ENCODE measurements around the gene PPP4R3A.
"Not testable (repeated sequence)": the region's sequence is repeated elsewhere in the genome, so short reads cannot be mapped to it uniquely, and the experiment has no call there.

PPP4R3A gene

GRCh38 chr14:91510171-91511042, at the start of gene PPP4R3A:
Gene PPP4R3A (minus strand): TSS chr14:91510310. CDS start chr14:91509647, 663 bp downstream.
- peak; percentile 94 for DNase-seq

GRCh38 chr14:91555531-91555930, 45.4 kb upstream of the PPP4R3A start:
- DNase-seq = no peak

- DNase-seq = no peak
Measured at GRCh38 chr14:91554535-91555332, 44.6 kb upstream of the PPP4R3A start.

GRCh38 chr14:91548108-91548507, 38.0 kb upstream of the PPP4R3A start:
- DNase-seq = no peak

GRCh38 chr14:91545946-91546716, 36.0 kb upstream of the PPP4R3A start:
- peak; percentile 100 for DNase-seq

DNA sequence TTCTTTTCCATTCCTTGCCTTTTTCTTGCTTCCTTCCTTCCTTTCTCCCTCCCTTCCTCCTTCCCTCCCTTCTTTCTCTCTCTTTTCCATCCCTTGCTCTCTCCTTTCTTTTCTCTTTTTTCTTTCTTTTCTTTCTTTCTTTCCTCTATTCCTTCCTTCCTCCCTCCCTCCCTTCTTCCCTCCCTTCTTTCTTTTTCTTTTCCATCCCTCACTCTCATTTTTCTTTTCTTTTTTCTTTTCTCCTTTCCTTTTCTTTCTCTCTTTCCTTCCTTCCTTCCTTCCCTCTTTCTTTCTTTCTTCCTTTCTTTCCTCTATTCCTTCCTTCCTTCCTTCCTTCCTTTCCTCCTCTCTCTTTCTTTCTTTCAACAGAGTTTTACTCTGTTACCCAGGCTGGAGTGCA, 35.1 kb upstream of the PPP4R3A start:
- no peak for DNase-seq

- no peak for DNase-seq
Measured at GRCh38 chr14:91536327-91536726, 26.2 kb upstream of the PPP4R3A start.

- DNase-seq = not testable (repeated sequence)
Measured at GRCh38 chr14:91534059-91534458, 23.9 kb upstream of the PPP4R3A start.

DNA sequence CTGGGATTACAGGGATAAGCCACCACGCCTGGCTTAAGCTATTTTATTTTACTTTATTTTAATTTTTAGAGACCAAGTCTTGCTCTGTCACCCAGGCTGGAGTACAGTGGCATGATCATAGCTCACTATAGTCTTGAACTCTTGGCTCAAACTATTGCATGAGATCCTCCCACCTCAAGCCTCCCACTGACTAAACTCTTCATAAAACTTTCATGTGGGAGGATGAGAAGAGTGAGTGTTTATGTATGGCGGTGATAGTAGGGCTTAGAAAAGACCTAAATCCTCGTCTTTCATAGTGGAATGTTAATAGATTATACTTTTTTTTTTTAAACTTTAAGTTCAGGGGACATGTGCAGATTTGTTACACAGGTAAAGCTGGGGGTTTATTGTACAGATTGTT, 23.5 kb upstream of the PPP4R3A start:
- no peak for DNase-seq

- DNase-seq = no peak
Measured at GRCh38 chr14:91523972-91524371, 13.9 kb upstream of the PPP4R3A start.

- DNase-seq = no peak
Measured at GRCh38 chr14:91521061-91521640, 11.0 kb upstream of the PPP4R3A start.

DNA sequence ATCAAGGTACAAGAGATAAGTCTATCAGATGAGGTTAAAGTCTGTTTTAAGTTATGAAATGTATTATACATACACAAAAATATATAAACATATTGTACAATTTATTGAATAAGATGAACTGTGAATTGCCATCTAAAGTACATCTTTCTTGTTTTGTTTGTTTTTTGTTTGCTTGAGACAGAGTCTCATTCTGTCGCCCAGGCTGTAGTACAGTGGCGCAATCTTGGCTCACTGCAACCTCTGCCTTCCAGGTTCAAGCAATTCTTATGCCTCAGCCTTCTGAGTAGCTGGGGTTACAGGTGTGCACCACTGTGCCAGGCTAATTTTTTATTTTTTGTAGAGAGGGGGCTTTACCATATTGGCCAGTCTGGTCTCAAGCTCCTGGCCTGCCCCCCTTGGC, 10.0 kb upstream of the PPP4R3A start:
- no peak for DNase-seq

DNA sequence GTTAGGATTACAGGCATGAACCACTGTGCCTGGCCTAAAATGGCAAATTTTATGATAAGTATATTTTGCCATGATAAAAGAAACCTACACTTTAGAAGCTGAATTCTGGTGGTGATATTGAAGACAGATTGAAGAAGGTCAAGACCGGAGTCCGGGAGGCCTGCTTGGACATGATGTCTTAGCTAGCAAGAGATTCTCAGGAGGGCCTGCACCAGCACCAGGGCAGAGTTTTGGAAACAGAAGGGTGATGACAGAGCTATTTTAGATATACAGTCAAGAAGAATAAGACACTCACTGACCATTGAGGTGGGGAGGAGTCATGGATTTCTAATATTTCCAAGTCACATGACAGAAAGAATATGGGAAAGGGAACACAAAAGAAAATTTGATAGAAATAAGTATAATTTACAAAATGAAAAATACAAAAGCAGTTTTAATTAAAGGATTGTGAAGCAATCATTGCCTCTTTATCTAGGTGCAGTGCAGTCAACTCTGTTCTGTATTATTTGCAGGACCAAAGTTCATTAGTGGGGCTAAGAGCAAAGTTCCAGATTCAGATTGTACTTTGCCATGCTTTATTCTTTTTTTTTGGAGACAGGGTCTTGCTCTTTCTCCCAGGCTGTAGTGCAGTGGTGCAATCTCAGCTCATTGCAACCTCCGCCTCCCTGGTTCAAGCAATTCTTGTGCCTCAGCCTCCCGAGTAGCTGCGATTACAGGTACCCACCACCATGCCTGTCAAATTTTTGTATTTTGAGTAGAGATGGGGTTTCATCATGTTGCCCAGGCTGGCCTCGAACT, 9.3 kb upstream of the PPP4R3A start:
- DNase-seq = no peak

DNA sequence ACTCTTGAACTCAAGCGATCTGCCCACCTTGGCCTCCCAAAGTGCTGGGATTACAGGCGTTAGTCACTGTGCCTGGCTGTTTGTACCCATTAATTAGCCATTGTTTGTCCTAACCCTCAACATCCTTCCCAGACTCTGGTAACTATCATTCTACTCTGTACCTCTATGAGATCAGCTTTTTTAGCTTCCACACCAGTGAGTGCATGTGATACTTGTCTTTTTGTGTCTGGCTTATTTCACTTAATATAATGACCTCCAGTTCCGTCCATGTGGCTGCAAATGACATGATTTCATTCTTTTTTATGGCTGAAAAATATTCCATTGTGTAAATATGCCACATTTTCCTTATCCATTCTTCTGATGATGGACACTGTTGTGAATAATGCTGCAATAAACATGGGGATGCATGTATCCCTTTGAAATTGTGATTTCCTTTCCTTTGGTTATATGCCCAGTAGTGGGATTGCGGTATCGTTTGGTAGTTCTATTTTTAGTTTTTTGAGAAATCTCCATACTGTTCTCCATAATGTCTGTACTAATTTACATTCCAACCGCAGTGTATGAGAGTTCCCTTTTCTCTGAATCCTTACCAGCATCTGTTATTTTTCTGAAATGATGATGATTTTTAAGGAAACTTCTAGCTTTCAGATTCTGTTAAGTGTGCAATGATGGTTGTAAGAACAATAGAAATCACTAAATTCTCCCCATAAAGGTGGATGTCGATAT, 6.7 kb upstream of the PPP4R3A start:
- DNase-seq = no peak

DNA sequence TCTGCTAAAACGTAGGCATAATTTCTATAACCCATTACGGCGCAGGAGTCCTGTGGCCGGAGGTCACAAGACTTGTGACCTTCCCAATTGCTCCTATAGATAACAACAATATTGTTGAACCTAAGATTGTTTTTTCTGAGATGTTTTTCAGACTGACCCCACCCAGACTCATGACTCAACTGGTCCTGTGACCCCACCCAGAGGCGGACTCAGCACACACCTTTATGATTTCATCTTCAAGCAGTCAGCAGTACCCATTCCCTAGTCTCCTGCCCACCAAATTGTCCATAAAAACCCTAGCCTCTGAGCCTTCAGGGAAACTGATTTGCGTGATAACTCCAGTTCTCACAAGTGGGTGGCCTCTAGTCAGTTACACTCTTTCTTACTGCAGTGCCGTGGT, 5.9 kb upstream of the PPP4R3A start:
- DNase-seq = no peak

DNA sequence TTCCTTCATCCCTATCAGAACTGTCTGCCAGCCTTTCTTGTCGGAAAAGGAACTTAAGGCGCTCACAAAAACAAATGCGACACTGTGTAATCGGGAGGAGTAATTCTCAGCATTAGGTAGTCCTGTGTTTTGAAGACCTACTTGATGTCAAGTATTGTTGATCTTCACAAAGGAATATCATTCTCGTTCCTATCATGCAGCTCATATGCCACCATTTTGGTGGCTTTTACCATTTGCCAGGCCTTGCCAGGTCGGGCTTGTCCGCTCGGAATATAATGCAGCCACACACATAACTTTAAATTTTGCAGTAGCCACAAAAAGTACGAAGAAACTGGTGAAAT, 903 bp upstream of the PPP4R3A start:
- no peak for DNase-seq

DNA sequence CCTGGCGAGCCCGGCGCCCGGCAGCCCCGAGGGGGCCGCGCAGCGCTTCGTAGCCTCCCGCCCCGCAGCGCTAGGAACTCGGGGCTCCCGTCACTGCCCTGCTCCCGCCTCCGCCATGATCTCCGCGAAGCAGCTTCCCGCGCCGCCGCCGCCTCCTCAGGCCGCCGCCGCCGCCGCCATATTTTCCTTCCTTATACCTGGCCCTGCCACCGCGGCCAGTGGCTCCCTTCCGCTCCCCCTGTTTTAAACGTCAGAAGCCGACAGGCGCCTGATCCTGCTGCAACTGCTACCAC, 286 bp downstream of the PPP4R3A start:
- no peak for DNase-seq

- DNase-seq = peak; percentile 6
Measured at GRCh38 chr14:91509083-91509877, 830 bp downstream of the PPP4R3A start.

- no peak for DNase-seq
Measured at GRCh38 chr14:91508105-91508504, 2.0 kb downstream of the PPP4R3A start.

- DNase-seq = no peak
Measured at GRCh38 chr14:91506226-91506625, 3.9 kb downstream of the PPP4R3A start.

DNA sequence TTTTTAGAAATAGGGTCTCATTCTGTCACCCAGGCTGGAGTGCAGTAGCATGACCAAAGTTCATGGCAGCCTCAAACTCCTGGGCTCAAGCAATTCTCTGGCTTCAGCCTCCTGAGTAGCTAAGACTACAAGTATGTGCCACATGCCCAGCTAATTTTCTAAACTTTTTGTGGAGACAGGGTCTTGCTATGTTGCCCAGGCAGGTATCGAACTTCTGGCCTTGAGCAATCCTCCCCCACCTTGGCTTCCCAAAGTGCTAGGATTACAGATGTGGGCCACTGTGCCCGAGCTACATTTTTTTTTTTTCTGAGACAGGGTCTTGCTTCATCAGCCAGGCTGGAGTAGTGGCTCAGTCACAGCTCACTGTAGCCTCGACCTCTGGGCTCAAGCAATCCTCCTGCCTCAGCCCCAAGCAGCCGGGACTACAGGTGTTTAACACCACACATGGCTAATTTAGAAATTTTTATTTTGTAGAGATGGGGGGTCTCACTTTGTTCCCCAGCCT, 7.1 kb downstream of the PPP4R3A start:
- no peak for DNase-seq
